Spleen (tissue), 3 donors: ENCODE data around the gene ADAMTSL1.

ENCODE experiments used
- POLR2A ChIP-seq, 3 donors: fragments of 450-650 bp; IDR thresholded peaks; one replicate each; pipeline ENCODE4 v1.5.1; 2017; ENCODE audit warnings: antibody characterized with exemption in 3 of 3, mild to moderate bottlenecking in 1 of 3
- POLR2AphosphoS5 ChIP-seq, 3 donors: sonication (generic); formaldehyde crosslinking; IDR thresholded peaks; one replicate each; pipeline ENCODE4 v1.5.1; 2017; ENCODE audit warnings: antibody characterized with exemption in 3 of 3

- no peak for TF ChIP-seq POLR2A (IDR thresholded peaks at IDR 0.05)
- TF ChIP-seq POLR2AphosphoS5 (IDR thresholded peaks at IDR 0.05), result no peak
These were observed 33.2 kb downstream of the ADAMTSL1 start for GRCh38 chr9:18507151-18507550.
